ENCODE measurements around the gene CHST10.
"Not testable (repeated sequence)": the region's sequence is repeated elsewhere in the genome, so short reads cannot be mapped to it uniquely, and the experiment has no call there.

Gene CHST10

DNA sequence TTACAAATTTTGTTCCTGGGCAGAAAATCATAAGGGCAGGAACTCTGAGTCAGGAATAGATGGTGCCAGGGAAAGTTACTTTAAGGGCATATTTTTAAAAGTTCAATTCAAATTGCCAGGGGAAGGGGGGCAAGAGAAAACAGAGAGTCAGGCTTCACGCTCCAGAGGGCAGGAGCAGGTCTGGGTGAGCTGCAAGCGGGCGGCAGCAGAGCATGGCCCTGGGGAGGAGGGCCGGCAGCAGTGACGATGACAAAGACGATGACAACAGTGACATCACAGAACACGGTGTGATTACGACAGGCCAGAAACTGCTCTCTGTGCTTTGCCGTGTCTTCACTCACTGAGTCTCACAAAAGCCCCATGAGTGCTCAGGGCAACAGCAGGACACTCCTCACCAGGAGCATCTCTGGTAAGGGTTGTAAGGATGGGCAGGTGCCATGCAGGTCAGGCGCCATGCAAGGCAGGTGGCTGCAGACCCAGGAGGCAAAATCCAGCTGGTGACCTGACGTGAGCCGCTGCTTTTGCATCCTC is 23.3 kb downstream of the CHST10 start:
- DNase-seq (ENCODE audit: low read depth in 2 of 3, low spot score in 2 of 3), result no peak

DNA sequence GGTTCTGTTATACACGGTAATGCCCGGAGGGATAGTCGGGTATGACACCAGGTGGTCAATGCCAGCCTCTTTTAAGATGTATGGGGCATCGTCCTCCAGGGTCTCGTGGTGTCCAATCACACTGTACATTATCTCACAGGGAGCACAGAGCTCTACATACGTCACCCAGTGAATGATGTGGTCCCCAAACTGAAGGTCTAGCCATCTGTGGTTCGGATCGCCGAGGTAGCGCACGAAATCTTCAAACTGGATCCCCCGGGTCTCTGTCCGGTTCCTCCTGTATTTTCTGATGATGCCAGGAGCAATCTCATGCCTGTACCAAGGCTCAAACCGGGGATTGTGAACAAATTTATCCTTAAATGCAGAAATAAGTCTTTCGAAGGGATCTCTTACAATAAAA is 24.1 kb downstream of the CHST10 start:
- DNase-seq (ENCODE audit: low read depth in 2 of 3, low spot score in 2 of 3), result no peak

DNA sequence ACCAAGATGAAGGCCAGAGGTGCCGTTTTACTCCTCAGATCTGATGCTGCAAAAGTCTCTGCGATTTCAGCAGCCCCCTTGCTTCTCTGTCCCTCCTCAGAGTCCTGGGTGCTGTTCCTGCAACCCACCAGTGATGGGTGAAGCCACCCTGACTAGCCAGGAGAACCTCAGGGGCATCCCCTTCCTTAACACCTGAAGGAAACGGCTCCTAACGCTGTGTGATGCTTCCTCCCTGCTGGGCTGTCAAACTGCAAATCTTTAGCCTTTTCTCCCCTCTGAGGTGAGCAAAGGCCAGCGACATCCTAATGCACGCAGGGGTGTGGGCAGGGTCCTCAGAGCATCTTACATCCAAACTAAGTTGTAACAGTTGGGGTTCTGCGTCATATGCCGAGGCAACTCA is 24.8 kb downstream of the CHST10 start:
- no peak for DNase-seq (ENCODE audit: low read depth in 2 of 3, low spot score in 2 of 3)

DNA sequence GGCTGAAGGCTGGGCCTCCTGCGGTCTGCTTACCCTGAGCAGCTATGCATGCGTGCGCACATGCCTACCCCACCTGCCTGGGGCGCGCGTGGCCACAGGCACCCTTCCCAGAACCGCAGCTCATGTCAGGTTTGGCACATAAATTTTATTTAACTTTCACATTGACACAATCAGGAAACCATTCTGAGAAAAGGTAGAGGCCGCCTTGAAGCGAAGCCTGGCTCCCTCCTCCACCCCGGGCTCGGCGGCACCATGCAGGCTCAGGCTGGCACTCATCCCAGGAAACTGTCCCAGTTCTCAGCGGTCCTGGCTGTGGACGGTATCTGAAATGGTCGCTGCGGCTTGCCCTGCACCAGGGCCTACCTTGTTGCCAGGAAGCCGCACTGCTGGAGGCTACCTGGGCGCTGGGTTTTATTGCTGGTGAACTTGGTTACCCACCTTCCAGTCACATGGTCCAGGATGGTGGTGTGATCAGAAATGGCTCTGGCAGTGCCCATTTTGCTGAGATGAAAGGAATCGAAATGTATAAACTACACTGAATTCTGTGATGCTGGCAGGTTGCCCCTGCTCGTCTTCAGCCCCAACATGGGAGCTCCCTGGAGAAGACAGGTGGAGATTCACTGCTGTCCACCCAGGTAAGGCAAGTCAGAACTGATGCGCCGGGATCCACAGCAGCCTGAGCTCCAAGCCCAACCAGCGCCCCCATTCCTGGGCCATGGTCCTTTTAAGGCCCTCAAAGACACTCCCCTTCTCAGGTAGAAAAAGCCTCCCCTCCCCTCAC is 25.5 kb downstream of the CHST10 start:
- no peak for DNase-seq (ENCODE audit: low read depth in 2 of 3, low spot score in 2 of 3)

DNA sequence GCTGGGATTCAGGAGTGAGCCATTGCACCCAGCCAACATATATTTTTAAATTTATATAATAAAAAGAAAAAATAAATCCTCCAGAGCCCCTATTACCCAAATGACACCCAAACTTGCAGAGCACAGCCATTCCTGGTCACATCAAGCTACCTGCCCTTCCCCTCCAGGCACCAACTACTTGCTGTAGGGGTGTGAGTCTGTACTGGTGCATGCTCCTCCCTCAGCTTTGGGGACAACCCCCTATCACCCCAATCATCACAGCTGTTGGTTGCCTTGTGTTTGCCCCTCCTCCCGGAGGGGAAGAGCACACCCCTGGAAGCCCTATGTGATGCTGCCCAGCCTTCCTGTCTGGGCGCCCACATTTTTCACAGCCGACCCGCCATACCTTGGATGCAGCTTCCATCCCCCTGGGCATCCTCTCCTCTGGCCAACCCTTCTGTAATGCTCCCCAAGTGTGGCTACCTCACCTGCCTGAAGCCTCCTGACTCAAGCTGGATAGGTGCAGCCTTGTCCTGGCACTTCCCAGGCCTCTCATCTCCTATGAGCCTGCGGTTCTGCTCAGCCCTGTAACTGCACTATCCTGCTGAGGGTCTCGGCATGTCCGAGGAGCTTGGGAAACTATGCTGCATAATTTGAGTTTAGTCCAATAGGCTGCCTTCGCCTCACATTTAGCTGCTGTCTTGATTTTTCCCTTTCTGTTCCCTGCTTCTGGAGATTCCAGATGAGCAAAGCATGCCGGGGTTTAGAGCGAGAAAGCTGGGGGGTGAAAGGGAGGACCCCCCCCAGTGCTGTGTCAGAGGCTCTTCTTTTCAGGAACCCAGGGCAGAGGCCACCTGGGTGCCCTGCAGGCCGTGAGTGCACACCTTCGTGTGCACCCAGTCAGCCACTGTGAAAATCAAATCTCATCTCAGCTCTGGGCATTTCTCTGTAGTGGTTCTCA is 27.2 kb downstream of the CHST10 start:
- no peak for DNase-seq (ENCODE audit: low read depth in 2 of 3, low spot score in 2 of 3)

DNA sequence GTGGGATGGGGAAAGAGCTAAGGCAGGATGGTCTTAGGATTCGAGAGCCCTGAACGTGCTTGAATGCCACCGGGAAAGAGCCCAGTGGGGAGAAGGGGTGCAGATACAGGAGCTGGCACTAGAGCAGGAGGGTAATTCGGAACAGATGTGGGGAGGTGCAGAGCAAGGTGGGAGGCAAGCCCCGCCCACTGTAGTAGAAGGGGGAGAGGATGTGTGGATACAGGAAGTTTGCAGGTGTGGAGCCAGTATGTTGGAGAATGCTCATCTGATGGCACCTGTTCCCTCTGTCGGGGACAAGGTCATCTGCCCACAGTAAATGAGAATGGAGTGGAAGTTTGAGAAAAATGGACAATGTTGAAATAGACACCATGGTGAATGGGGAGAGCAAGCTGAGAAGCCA is 28.8 kb downstream of the CHST10 start:
- DNase-seq (ENCODE audit: low read depth in 2 of 3, low spot score in 2 of 3), result no peak

DNA sequence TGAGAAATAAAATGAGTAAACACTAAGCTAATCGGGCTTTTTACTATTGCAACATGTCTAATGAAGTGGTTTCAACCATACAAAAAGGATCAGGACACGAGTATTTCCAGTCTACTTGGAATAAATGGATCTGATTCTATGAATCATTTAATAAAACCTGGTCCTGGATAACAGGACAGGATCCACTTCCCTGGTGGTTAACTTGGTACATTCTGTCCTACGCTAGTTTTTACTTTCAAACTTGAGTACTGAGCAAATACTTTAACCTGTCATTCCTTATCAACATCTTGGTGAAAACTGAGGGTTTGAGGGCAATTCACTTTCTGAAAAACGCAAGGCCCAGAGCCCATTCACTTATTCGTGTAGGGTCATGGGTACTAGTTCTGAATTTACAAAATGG is 33.5 kb downstream of the CHST10 start:
- DNase-seq (ENCODE audit: low read depth in 2 of 3, low spot score in 2 of 3), result no peak

DNA sequence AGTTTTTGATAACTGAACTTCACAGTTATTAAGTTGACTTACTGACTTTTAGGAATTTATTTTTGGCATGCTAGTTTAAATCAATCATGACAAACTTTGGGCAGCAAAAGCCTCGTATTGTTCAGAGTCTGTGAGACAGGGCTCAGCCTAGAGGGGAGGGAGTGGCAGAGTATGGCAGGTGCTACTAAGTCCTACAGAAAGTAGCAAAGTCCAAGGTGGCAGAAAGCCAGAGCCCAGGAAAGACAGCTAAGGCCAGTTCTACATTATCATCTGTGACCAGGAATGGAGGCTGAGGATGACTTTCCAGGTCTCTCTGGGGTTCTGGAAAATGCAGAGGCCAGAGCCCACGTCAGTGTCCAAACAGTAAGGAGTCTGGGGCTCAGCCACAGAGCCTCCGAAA is 34.2 kb downstream of the CHST10 start:
- DNase-seq (ENCODE audit: low read depth in 2 of 3, low spot score in 2 of 3), result no peak

DNA sequence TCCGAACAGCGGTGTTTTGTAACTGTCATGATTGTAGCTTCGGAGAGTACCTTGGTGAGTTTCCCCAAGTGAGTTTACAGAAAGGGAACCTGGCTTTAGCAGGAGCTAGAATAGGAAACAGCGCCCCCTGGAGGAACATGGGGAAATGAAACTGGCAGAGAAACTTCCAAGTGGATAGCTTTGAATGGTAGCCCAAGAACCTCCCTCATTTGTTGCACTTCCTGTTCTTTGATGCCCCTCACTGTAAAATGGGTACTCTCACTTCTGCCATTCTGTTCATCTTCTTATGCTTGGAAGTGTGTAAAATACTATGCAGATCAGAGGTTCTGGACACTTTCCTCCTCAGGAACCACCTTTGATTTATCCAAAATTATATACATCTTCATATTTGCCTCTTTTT is 36.2 kb downstream of the CHST10 start:
- DNase-seq (ENCODE audit: low read depth in 2 of 3, low spot score in 2 of 3), result peak; percentile 26 to 72 (median 63)

DNA sequence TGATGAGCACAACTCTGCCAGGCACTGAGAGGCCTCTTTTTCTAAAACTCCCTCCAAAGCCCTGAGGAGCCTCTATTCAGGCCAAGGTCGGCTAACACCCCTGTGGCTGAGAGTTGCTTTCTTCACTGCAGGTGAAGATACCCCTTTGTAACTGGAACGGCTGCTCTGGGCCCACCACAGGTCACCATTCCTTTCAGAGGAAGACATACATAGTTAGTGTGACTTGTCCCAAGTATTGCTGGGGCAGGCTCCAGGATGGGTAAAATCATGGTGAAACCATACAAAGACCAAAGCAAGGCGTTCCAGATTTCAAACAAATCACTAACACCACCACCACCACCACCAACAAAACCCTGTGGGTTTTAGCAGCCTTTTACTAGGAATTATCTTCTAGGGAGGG is 36.8 kb downstream of the CHST10 start:
- no peak for DNase-seq (ENCODE audit: low read depth in 2 of 3, low spot score in 2 of 3)

DNA sequence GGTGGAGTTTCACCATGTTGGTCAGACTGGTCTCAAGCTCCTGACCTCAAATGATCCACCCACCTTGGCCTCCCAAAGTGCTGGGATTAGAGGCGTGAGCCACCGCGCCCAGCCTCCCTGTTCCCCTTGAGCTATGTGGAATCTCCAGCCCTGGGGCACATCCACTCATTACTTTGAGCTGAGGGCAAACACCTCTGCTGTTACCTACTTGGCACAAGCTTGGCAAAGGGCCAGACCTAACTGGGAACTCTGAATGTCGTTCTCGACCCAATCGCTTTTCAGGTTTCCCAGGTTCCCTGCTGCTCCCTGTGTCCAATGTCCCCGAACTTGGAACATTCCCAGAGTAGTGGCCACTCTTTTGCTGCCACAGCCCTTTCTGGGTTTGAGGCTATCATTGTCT is 40.6 kb downstream of the CHST10 start:
- no peak for DNase-seq (ENCODE audit: low read depth in 2 of 3, low spot score in 2 of 3)

DNA sequence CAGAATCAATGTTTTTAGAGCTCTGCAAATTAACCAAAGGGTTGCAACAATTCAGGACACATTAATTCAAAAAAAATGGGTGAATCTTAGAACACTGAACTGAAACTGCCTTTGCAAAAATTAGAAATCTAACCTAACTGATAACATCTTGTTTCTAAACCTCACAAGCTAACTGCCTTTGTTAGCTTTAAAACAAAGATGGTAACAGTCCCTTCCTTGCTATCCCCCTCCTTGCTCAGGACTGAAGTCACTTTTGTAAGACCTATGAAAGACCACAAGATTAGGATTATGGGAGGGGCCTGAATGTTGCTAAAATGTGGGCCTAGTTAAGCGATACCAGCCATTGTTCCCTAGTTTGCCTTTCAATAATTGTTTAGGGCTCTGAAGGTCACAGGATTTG is 50.3 kb downstream of the CHST10 start:
- no peak for DNase-seq (ENCODE audit: low read depth in 2 of 3, low spot score in 2 of 3)

DNA sequence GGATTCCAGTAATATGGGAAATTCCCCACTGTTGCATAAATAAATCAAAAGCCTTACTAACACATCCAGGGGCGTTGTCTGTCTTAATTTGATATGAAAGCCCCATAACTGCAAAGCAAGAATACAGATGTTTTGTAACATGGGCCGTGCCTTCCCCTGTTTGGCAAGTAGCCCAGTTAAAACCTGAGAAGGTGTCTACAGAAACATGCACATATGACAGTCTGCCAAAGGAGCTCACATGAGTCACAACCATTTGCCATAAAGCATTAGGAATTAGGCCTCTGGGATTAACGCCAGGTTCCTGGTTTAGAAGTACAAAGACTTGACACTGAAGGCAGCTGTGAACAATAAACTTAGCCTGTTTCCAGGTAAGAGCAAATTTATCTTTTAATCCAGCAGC is 52.0 kb downstream of the CHST10 start:
- no peak for DNase-seq (ENCODE audit: low read depth in 2 of 3, low spot score in 2 of 3)

DNA sequence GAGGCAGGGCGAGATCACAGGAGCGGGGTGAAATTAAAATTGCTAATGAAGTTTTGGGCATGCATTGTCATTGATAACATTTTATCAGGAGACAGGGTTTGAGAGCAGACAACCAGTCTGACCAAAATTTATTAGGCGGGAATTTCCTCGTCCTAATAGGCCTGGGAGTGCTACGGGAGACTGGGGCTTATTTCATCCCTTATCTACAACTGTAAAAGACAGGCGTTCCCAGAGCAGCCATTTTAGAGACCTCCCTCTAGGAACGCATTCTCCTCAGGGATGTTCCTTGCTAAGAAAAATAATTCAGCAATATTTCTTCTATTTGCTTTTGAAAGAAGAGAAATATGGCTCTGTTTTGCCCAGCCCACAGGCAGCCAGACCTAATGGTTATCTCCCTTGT is 55.2 kb downstream of the CHST10 start:
- not testable (repeated sequence) for DNase-seq (ENCODE audit: low read depth in 2 of 3, low spot score in 2 of 3)

DNA sequence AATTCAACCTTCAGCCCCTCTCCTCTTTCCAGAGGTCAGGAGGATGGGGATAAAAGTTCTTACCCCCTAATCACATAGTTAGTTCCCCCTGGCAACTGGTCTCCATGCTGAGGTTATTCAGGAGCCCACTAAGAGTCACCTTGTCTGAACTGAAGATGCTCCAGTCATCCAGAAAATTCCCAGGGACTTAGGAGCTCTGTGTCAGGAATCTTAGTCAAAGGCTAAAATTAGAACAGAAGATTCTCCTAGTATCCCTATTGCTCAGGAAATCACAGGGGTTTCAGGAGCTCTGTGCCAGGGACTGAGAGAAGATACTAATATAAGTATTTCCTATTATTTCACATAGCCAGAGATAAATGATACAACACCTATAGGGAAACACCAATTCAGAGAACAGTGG is 57.9 kb downstream of the CHST10 start:
- no peak for DNase-seq (ENCODE audit: low read depth in 2 of 3, low spot score in 2 of 3)

DNA sequence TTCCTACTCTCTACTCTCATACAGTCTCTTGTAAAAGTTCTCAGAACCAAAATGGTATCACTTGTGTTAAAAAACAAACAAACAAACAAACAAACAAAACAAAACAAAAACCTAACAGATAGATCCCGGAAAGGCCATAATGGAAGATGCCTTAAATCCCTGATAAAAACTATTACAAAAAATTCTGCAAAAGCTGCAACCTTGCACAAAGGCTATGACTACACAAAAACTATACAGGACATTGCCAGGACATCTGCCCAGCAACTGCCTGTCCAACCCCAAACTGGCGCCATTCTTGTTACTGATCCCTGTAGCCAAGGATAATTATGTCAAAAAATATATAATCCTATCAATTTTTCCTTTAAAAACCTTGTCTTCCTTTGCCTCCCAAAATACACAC is 58.9 kb downstream of the CHST10 start:
- DNase-seq (ENCODE audit: low read depth in 2 of 3, low spot score in 2 of 3), result no peak

DNA sequence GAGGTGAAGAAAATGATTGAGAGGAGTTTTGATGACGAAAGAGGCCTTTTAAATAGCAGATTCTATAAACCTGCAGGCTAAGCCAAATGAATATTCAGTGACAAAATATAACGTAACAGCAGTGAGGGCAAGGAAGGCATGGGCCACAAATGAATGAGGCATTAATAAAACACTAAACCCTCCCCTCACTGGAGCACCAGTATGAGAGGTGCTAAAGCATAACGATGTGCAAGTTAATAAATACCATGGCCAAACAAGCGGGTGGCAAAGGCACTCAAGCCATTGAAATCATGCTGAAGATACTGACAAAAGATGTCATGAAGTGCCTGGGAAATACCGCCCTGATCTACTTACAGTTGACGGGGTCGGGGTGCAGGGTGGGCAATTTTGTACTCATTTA is 64.9 kb downstream of the CHST10 start:
- no peak for DNase-seq (ENCODE audit: low read depth in 2 of 3, low spot score in 2 of 3)

DNA sequence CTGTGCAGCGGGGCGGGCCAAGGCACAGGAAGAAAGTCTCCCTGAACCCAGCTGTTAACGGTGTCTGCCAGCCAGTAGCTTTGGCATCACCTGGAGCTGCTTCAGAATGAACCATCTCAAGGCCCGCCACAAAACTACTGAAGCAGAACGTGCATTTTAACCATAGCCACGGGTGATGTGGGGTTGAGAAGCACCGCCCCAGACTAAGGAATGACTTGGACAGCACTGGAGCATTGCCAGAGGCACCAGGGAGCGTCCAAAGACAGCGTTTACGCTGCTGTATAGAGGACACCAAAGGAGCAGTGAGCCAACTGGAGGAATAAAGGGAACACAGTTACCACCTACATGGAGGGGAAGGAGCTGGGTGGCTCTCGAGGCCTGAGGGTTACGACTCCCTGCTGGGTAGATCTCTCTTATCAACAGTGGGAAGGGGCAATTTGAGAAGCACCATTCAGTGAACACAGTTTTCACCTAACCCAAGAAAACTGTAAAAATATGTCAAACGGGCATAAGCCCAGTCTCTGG is 66.7 kb downstream of the CHST10 start:
- DNase-seq (ENCODE audit: low read depth in 2 of 3, low spot score in 2 of 3), result no peak

DNA sequence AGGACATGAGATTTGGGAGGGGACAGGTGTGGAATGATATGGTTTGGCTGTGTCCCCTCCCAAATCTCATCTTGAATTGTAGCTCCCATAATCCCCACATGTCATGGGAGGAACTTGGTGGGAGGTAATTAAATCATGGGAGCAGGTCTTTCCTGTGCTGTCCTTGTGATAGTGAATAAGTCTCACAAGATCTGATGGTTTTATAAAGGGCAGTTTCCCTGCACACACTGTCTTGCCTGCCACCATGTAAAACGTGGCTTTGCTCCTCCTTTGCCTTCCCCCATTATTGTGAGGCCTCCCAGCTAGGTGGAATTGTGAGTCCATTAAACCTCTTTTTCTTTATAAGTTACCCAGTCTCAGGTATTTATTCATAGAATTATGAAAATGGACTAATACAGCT is 72.3 kb downstream of the CHST10 start:
- not testable (repeated sequence) for DNase-seq (ENCODE audit: low read depth in 2 of 3, low spot score in 2 of 3)

DNA sequence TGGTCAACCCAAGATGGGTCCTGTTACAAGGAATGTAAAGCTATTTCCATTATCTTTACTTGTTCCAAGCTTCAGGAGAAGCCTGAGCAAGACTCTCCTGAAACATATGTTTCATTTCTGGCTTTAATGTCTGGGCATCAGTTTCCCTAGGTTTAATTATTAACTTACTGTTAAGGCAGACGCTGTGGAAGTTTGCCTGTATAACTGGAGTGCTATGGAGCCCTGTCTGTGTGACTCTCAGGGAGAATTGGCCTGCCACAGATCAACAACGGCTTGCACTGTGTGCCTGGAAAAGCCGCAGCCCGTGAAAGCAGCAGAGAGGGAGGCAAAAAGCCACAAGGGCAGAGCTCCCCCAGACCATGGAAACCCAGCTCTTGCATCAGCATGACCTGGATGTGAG is 73.0 kb downstream of the CHST10 start:
- no peak for DNase-seq (ENCODE audit: low read depth in 2 of 3, low spot score in 2 of 3)

DNA sequence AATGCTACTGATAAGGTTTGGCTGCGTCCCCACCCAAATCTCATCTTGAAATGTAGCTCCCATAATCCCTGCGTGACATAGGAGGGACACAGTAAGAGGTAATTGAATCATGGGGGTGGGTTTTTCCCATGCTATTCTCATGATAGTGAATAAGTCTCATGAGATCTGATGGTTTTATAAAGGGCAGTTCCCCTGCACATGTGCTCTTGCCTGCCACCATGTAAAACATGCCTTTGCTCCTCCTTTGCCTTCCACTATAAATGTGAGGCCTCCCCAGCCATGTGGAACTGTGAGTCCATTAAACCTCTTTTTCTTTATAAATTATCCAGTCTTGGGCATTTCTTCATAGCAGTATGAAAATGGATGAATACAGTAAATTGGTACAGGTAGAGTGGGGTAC is 75.0 kb downstream of the CHST10 start:
- DNase-seq (ENCODE audit: low read depth in 2 of 3, low spot score in 2 of 3), result not testable (repeated sequence)

Data from activated CD8-positive, alpha-beta memory T cell treated with anti-CD3 and anti-CD28 coated beads for 48 hours (primary cell).